A549 (cell line): ENCODE measurements around the gene CDC42EP4.

Experiments used
- CBX8 ChIP-seq: fragments of 200-600 bp; sonication (generic); IDR thresholded peaks from 2 replicates; pipeline ENCODE4 v1.6.1; 2016
- CTCF ChIP-seq: fragments of >200 bp; sonication (Bioruptor Twin); formaldehyde crosslinking; IDR thresholded peaks from 3 replicates; pipeline ENCODE4 v1.5.1; 2016
- HDAC2 ChIP-seq: fragments of 200-600 bp; sonication (generic); IDR thresholded peaks from 2 replicates; pipeline ENCODE4 v1.6.1; 2016
- MAX ChIP-seq: IDR thresholded peaks from 2 replicates; pipeline ENCODE4 v1.6.1; 2012
- RAD21 ChIP-seq, 2 experiments: fragments of >200 bp in 1 of 2; sonication (Bioruptor Twin) in 1 of 2; formaldehyde crosslinking in 1 of 2; IDR thresholded peaks in 1 of 2; conservative IDR thresholded peaks in 1 of 2; 2 replicates in 1 of 2; 3 replicates in 1 of 2; pipeline ENCODE4 v1.6.1; 2012 to 2018; ENCODE audit warnings: inconsistent platforms in 1 of 2
- RARB ChIP-seq: fragments of 250-450 bp; sonication (Bioruptor Pico); IDR thresholded peaks from 2 replicates; pipeline ENCODE4 v1.8.0; 2021; ENCODE audit warnings: mild to moderate bottlenecking, moderate library complexity
- ZFP36 ChIP-seq: fragments of 450-650 bp; IDR thresholded peaks from 2 replicates; pipeline ENCODE4 v1.6.1; 2014; ENCODE audit warnings: borderline replicate concordance; ENCODE audit not compliant: partially characterized antibody
- TF ChIP-seq, protein P1 (sequence below): IDR thresholded peaks from 2 replicates; pipeline ENCODE4 v1.6.1; 2012; ENCODE audit warnings: low read depth, borderline replicate concordance
- TF ChIP-seq, protein P2 (sequence below): fragments of 250-450 bp; sonication (Bioruptor Pico); IDR thresholded peaks from 2 replicates; pipeline ENCODE4 v1.5.0; 2021; ENCODE audit warnings: mild to moderate bottlenecking, moderate library complexity, borderline replicate concordance

DNA sequence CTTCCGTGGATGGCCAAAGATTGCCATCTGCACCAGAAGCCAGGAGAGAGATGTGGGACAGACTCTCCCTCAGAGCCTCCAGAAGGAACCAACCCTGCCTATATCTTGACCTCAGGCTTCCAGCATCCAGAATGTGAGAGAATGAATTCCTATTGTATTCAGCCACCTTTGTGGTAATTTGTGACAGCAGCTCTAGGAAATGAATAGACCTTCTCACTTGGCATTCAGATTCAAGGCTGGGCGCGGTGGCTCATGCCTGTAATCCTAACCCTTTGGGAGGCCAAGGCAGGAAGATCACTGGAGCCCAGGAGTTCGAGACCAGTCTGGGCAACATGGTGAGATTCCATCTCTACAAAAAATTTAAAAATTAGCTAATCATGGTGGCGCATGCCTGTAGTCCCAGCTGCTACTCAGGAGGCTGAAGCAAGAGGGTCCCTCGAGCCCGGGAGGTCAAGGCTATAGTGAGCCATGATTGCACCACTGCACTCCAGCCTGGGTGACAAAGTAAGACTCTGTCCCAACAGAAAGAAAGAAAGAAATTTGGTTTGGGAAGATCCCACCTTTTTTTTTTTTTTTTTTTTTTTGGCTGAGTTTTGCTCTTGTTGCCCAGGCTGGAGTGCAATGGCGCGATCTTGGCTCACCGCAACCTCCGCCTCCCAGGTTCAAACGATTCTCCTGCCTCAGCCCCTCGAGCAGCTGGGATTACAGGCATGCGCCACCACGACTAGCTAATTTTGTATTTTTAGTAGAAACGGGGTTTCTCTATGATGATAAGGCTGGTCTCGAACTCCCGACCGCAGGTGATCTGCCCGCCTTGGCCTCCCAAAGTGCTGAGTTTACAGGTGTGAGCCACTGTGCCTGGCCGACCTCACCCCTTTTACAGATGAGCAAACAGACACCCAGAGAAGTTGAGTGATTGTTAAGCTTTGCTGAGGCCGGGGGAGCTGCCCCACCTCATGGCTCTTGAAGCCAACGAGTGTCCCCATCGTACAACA, 45.9 kb downstream of the CDC42EP4 start:
- no peak for TF ChIP-seq RARB (CRISPR knock-in tag)
- no peak for TF ChIP-seq HDAC2
- no peak for TF ChIP-seq MAX
- TF ChIP-seq CTCF = no peak
- TF ChIP-seq, protein P1, sequence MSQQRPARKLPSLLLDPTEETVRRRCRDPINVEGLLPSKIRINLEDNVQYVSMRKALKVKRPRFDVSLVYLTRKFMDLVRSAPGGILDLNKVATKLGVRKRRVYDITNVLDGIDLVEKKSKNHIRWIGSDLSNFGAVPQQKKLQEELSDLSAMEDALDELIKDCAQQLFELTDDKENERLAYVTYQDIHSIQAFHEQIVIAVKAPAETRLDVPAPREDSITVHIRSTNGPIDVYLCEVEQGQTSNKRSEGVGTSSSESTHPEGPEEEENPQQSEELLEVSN = no peak
- TF ChIP-seq RAD21 (conservative IDR thresholded peaks at IDR 0.05 in 1 of 2, IDR thresholded peaks at IDR 0.05 in 1 of 2) = no peak
- TF ChIP-seq CBX8 = no peak
- TF ChIP-seq ZFP36 = no peak
- TF ChIP-seq, protein P2, sequence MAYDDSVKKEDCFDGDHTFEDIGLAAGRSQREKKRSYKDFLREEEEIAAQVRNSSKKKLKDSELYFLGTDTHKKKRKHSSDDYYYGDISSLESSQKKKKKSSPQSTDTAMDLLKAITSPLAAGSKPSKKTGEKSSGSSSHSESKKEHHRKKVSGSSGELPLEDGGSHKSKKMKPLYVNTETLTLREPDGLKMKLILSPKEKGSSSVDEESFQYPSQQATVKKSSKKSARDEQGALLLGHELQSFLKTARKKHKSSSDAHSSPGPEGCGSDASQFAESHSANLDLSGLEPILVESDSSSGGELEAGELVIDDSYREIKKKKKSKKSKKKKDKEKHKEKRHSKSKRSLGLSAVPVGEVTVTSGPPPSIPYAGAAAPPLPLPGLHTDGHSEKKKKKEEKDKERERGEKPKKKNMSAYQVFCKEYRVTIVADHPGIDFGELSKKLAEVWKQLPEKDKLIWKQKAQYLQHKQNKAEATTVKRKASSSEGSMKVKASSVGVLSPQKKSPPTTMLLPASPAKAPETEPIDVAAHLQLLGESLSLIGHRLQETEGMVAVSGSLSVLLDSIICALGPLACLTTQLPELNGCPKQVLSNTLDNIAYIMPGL (CRISPR knock-in tag) = no peak
